Hepatocyte (in vitro differentiated cells): ENCODE data around the gene KRTAP5-2.

Experiments used
- CTCF ChIP-seq: fragments of 200-600 bp; sonication (generic); IDR thresholded peaks from 2 replicates; pipeline ENCODE4 v1.5.1; 2016; ENCODE audit warnings: antibody characterized with exemption, mild to moderate bottlenecking; ENCODE audit not compliant: poor library complexity
- EZH2phosphoT487 ChIP-seq: fragments of 200-600 bp; sonication (generic); IDR thresholded peaks from one replicate; pipeline ENCODE4 v1.6.1; 2018; ENCODE audit warnings: antibody characterized with exemption, mild to moderate bottlenecking, low read depth, moderate library complexity; ENCODE audit not compliant: unreplicated experiment, severe bottlenecking

- TF ChIP-seq CTCF: no peak
- TF ChIP-seq EZH2phosphoT487: no peak
Observed at GRCh38 chr11:1547467-1548098, 50.5 kb downstream of the KRTAP5-2 start.
